K562 (cell line): ENCODE data around the gene ARMC12. TPM values are rescaled to one million over a fixed set of nuclear protein-coding genes. Genes with fewer than 3 reads are reported as not detected.

Source experiments
- ATAC-seq: fragments of 200-7000 bp; cut with Tn5 transposase; 3 replicates; pipeline ENCODE4 v1.9.1; 2020; ENCODE audit warnings: moderate library complexity
- BruUV-seq: library from RNA; stranded (reverse); fragments of 400-500 nt; replicated peaks from 2 replicates; lab custom pipeline; 2021; lab: Mats Ljungman, UMichigan
- CTCF ChIA-PET: fragments of 300-600 bp; formaldehyde crosslinking; extraction: SDS; loops from one replicate; lab custom pipeline; 2021; ENCODE audit warnings: low intra/inter-chr PET ratio; lab: Yijun Ruan, JAX
- POLR2A ChIA-PET: fragments of 300-600, 350-650 bp; sonication (Branson Sonifier 250); formaldehyde crosslinking; extraction: SDS; loops from one replicate; lab custom pipeline; 2021; ENCODE audit warnings: antibody characterized with exemption, inconsistent platforms; lab: Yijun Ruan, JAX
- DNase-seq, 4 experiments: peaks; one replicate each; pipeline versions ENCODE4 v3.0.0 to v3.0.0-alpha.2; 2011 to 2018; ENCODE audit warnings: low spot score in 3 of 4, mixed read lengths in 3 of 4; ENCODE audit errors: extremely low read depth in 1 of 4
- FAIRE-seq: peaks from 2 replicates; lab custom pipeline; 2011; peaks lifted over from hg19 to GRCh38; lab: Jason Lieb, UNC
- H2AFZ ChIP-seq: 2 replicates; pipeline ENCODE4 v1.6.0; 2011; ENCODE audit warnings: low read depth, low read length, control low read depth, inconsistent platforms
- H3K27ac ChIP-seq: fragments of 200-600 bp; 3 replicates; pipeline ENCODE4 v1.8.0; 2011; ENCODE audit warnings: low read depth, mild to moderate bottlenecking, control low read depth, inconsistent platforms, low read length, moderate library complexity, mixed read lengths; ENCODE audit errors: extremely low read depth
- H3K27me3 ChIP-seq, 2 experiments: fragments of 300-600 bp in 1 of 2; 2 replicates in 1 of 2; 3 replicates in 1 of 2; pipeline versions ENCODE4 v1.6.0 to v1.8.0; 2011; ENCODE audit warnings: inconsistent platforms in 2 of 2, low read length in 2 of 2, mild to moderate bottlenecking in 1 of 2, mixed read lengths in 1 of 2, moderate library complexity in 1 of 2; ENCODE audit not compliant: control insufficient read depth in 2 of 2, insufficient read depth in 2 of 2
- H3K36me3 ChIP-seq: fragments of 300-600 bp; 3 replicates; pipeline ENCODE4 v1.8.0; 2011; ENCODE audit warnings: mild to moderate bottlenecking, low read length, inconsistent platforms; ENCODE audit not compliant: control insufficient read depth, insufficient read depth
- H3K4me1 ChIP-seq, 2 experiments: fragments of 200-600 bp in 1 of 2; replicated peaks in 1 of 2; 2 replicates in 1 of 2; 3 replicates in 1 of 2; pipeline versions ENCODE4 v1.5.1 to v1.8.0; 2011; ENCODE audit warnings: inconsistent platforms in 2 of 2, low read length in 2 of 2, mild to moderate bottlenecking in 1 of 2, mixed read lengths in 1 of 2, moderate library complexity in 1 of 2; ENCODE audit not compliant: control insufficient read depth in 2 of 2, insufficient read depth in 2 of 2
- H3K4me2 ChIP-seq: 2 replicates; pipeline ENCODE4 v1.6.1; 2011; ENCODE audit warnings: low read length, control low read depth, inconsistent platforms, mixed read lengths; ENCODE audit not compliant: insufficient read depth
- H3K4me3 ChIP-seq: fragments of 200-600 bp; sonication (generic), shearing (Covaris generic); 2 replicates; pipeline ENCODE4 v1.5.1; 2016; ENCODE audit warnings: control low read depth, inconsistent platforms
- H3K79me2 ChIP-seq: fragments of 200-600 bp; 3 replicates; pipeline ENCODE4 v1.8.0; 2011; ENCODE audit warnings: low read length, inconsistent platforms; ENCODE audit not compliant: control insufficient read depth, insufficient read depth
- H3K9ac ChIP-seq, 2 experiments: 2 replicates each; pipeline versions ENCODE4 v1.6.0 to v1.6.1; 2011; ENCODE audit warnings: low read depth in 2 of 2, low read length in 2 of 2, control low read depth in 1 of 2, inconsistent platforms in 1 of 2, mild to moderate bottlenecking in 1 of 2, mixed read lengths in 1 of 2; ENCODE audit not compliant: insufficient read depth in 1 of 2
- H3K9me1 ChIP-seq: one replicate; pipeline ENCODE4 v1.6.0; 2011; ENCODE audit warnings: inconsistent platforms, mild to moderate bottlenecking, low read length, moderate library complexity; ENCODE audit not compliant: control insufficient read depth, insufficient read depth
- H3K9me3 ChIP-seq: replicated peaks from 2 replicates; pipeline ENCODE4 v1.5.1; 2011; ENCODE audit warnings: low read depth, low read length, inconsistent platforms; ENCODE audit not compliant: control insufficient read depth, insufficient read depth
- H4K20me1 ChIP-seq: replicated peaks from 2 replicates; pipeline ENCODE4 v1.6.1; 2011; ENCODE audit warnings: low read length, inconsistent platforms, mixed read lengths; ENCODE audit not compliant: control insufficient read depth, insufficient read depth
- IRF9 ChIP-seq: fragments of 450-650 bp; IDR thresholded peaks from 2 replicates; pipeline ENCODE4 v1.6.1; 2016; ENCODE audit warnings: missing biosample characterization, missing genetic modification characterization
- MEF2D ChIP-seq: conservative IDR thresholded peaks from 2 replicates; pipeline ENCODE4 v1.6.1; 2016; ENCODE audit warnings: low read depth, missing genetic modification characterization, missing compliant biosample characterization
- NFE2L1 ChIP-seq: fragments of 450-650 bp; IDR thresholded peaks from 2 replicates; pipeline ENCODE4 v1.6.1; 2016; ENCODE audit warnings: missing genetic modification characterization, low read depth, mild to moderate bottlenecking, missing compliant biosample characterization, moderate library complexity, borderline replicate concordance
- PKNOX1 ChIP-seq: fragments of 450-650 bp; IDR thresholded peaks from 2 replicates; pipeline ENCODE4 v1.6.1; 2016
- PYGO2 ChIP-seq: fragments of 450-650 bp; IDR thresholded peaks from 2 replicates; pipeline ENCODE4 v1.6.1; 2016; ENCODE audit warnings: mild to moderate bottlenecking, missing genetic modification characterization, moderate library complexity, missing compliant biosample characterization
- SMAD3 ChIP-seq: fragments of 450-650 bp; formaldehyde crosslinking; conservative IDR thresholded peaks from 2 replicates; pipeline ENCODE4 v1.4.0; 2020; ENCODE audit warnings: mild to moderate bottlenecking
- XRCC3 ChIP-seq: fragments of 450-650 bp; IDR thresholded peaks from 2 replicates; pipeline ENCODE4 v1.6.1; 2017; ENCODE audit warnings: mild to moderate bottlenecking, moderate library complexity
- WGBS: fragments of 100-300 bp; shearing (Covaris generic); methylation state at CpG from one replicate; pipeline ENCODE4 v1.1.6; 2016; ENCODE audit warnings: low coverage, mixed read lengths; ENCODE audit not compliant: insufficient coverage; ENCODE audit errors: missing lambda C conversion rate; 5-methylcytosine and 5-hydroxymethylcytosine counted together
- in situ Hi-C: fragments of 300-500 bp; cut with MboI; formaldehyde crosslinking; loops from 4 replicates; pipeline ENCODE4 v1.15.0; 2018; ENCODE audit warnings: inconsistent platforms, mixed read lengths
- intact Hi-C: fragments of 100-400 bp; cut with micrococcal nuclease; formaldehyde crosslinking; loops from 2 replicates; pipeline ENCODE4 v1.14.2; 2022
- polyA plus RNA-seq, 8 experiments: library from polyadenylated mRNA; depleted of rRNA in 4 of 8; stranded (reverse) in 5 of 8; unstranded in 3 of 8; fragments of >200 nt; fragmentation: Nextera tagmentation in 2 of 8; fragmentation: Illumina TruSeq in 1 of 8; extraction: Ambion mirVana in 2 of 8; extraction: Trizol in 1 of 8; gene quantifications; 2 replicates each; pipeline versions ENCODE4 v1.2.1 to v1.2.3, GENCODE V29; 2011 to 2014; ENCODE audit warnings: inconsistent platforms in 1 of 8, missing spikeins in 1 of 8
- total RNA-seq, 7 experiments: library from RNA; depleted of rRNA in 6 of 7; stranded (reverse); fragments of >200 nt in 6 of 7; fragmentation: Illumina TruSeq in 2 of 7; extraction: Trizol in 2 of 7; gene quantifications; 2 replicates each; pipeline versions ENCODE4 v1.2.1 to v1.2.3, GENCODE V29; 2011 to 2021; ENCODE audit warnings: low replicate concordance in 1 of 7
- TF ChIP-seq, protein P1 (sequence below), 2 experiments: fragments of 150-350 bp in 1 of 2; IDR thresholded peaks; 2 replicates each; pipeline ENCODE4 v1.6.1; 2012 to 2016; ENCODE audit warnings: low read depth in 2 of 2, low read length in 2 of 2, mild to moderate bottlenecking in 1 of 2, moderate library complexity in 1 of 2

Gene ARMC12
- total and polyA plus RNA-seq, 9 of the 15 experiments (the other 6 are each of a cell fraction or from before 2014, with no cell fraction given): 0.09 to 0.58 (median 0.31) TPM; not detected in 3

DNA sequence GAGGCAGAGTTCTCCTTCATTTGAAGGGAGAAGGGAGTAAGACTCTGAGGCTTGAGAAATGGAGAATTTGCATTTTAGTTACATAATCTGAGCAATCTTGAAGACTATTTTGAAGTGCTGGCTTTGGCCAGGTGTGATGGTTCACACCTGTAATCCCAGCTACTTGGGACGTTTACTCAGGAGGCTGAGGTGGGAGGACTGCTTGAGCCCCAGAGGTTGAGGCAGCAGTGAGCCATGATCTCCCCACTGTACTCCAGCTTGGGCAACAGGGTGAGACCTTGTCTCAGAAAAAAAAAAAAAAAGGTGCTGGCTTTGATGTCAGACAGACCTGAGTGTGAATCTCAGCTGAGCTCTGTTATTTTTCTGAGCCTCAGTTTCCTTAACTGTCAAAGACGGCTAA lies 12.4 kb upstream of the ARMC12 start:
- peaks cover 54 to 60% of the 10 kb centered on the region in 2 experiments for H3K4me1 ChIP-seq
- H2AFZ ChIP-seq: 0 out of 2 replicates have a peak overlapping the region, but pooled peaks have one; percentile 48
- ATAC-seq (no peak), FAIRE-seq (no peak), DNase-seq (no peak)
- CTCF ChIA-PET: no interaction called here
- H3K9ac ChIP-seq: peak overlapping the region in 1 of 2 experiments; percentile 76; a peak in 1 of 4 replicates
- POLR2A ChIA-PET: interaction anchor here (0.6 to 1.9 kb wide), 5 partner anchors 9 to 141 kb away, joined by 3 to 5 read pairs (median 4); no protein-coding TSS in a partner anchor
- no TSS peak for BruUV-seq
- H3K27ac ChIP-seq: no peak overlapping the region
- intact Hi-C loops: no loop called here
- H3K4me3 ChIP-seq: no peak overlapping the region
- H3K36me3 ChIP-seq: no peaks in the 10 kb centered on the region
- no peaks in the 10 kb centered on the region; the same call in 2 of the 3 replicates for H3K79me2 ChIP-seq
- WGBS: 23% methylated on average over 2 of the region's 2 CpGs
- no peaks in the 10 kb centered on the region for H3K9me1 ChIP-seq
- in situ Hi-C loops: no loop called here
- H3K27me3 ChIP-seq: no peaks in the 10 kb centered on the region
- no peaks in the 10 kb centered on the region for H4K20me1 ChIP-seq
- no peak overlapping the region for H3K4me2 ChIP-seq
- no peaks in the 10 kb centered on the region for H3K9me3 ChIP-seq
- TF ChIP-seq, protein P1, sequence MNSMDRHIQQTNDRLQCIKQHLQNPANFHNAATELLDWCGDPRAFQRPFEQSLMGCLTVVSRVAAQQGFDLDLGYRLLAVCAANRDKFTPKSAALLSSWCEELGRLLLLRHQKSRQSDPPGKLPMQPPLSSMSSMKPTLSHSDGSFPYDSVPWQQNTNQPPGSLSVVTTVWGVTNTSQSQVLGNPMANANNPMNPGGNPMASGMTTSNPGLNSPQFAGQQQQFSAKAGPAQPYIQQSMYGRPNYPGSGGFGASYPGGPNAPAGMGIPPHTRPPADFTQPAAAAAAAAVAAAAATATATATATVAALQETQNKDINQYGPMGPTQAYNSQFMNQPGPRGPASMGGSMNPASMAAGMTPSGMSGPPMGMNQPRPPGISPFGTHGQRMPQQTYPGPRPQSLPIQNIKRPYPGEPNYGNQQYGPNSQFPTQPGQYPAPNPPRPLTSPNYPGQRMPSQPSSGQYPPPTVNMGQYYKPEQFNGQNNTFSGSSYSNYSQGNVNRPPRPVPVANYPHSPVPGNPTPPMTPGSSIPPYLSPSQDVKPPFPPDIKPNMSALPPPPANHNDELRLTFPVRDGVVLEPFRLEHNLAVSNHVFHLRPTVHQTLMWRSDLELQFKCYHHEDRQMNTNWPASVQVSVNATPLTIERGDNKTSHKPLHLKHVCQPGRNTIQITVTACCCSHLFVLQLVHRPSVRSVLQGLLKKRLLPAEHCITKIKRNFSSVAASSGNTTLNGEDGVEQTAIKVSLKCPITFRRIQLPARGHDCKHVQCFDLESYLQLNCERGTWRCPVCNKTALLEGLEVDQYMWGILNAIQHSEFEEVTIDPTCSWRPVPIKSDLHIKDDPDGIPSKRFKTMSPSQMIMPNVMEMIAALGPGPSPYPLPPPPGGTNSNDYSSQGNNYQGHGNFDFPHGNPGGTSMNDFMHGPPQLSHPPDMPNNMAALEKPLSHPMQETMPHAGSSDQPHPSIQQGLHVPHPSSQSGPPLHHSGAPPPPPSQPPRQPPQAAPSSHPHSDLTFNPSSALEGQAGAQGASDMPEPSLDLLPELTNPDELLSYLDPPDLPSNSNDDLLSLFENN (IDR thresholded peaks at IDR 0.05; ENCODE audit: low read depth in 2 of 2, low read length in 2 of 2): no peak
- TF ChIP-seq SMAD3 (CRISPR knock-in tag) (no peak), MEF2D (tag) (no peak), PYGO2 (tag) (no peak), XRCC3 (no peak), NFE2L1 (tag) (no peak), PKNOX1 (no peak), IRF9 (tag) (no peak)
